Ovary (tissue), 9 donors: ENCODE measurements around the gene COL27A1. TPM values are rescaled to one million over a fixed set of nuclear protein-coding genes. Genes with fewer than 3 reads are reported as not detected.

ENCODE experiments used
- DNase-seq, 5 donors: peaks; one replicate each; pipeline ENCODE4 v3.0.0-alpha.2; 2019 to 2020
- H3K27ac ChIP-seq, 2 donors: fragments of 200-600 bp; one replicate each; pipeline versions ENCODE4 v1.5.1 to v1.8.0; 2019 to 2022
- H3K27me3 ChIP-seq: fragments of 200-600 bp; one replicate; pipeline ENCODE4 v1.8.0; 2022
- H3K36me3 ChIP-seq: fragments of 200-600 bp; sonication (generic); one replicate; pipeline ENCODE4 v1.5.1; 2019
- H3K4me1 ChIP-seq: one replicate; pipeline ENCODE4 v1.8.1; 2013; ENCODE audit warnings: mild to moderate bottlenecking, moderate library complexity; ENCODE audit not compliant: insufficient read depth
- H3K4me3 ChIP-seq: fragments of 200-600 bp; sonication (generic); one replicate; pipeline ENCODE4 v1.5.1; 2017
- H3K9me3 ChIP-seq, 2 donors: fragments of 200-600 bp in 1 of 2; sonication (generic) in 1 of 2; one replicate each; pipeline versions ENCODE4 v1.5.1 to v1.8.1; 2013 to 2019; ENCODE audit warnings: mild to moderate bottlenecking in 1 of 2, moderate library complexity in 1 of 2
- CTCF ChIP-seq, 3 donors: fragments of 450-650 bp in 2 of 3; fragments of 200-600 bp in 1 of 3; IDR thresholded peaks; one replicate each; pipeline versions ENCODE4 v1.5.1 to v1.8.0; 2016 to 2022; ENCODE audit warnings: antibody characterized with exemption in 3 of 3, mild to moderate bottlenecking in 1 of 3
- EP300 ChIP-seq: sonication (generic); formaldehyde crosslinking; IDR thresholded peaks from one replicate; pipeline ENCODE4 v1.6.1; 2017; ENCODE audit warnings: antibody characterized with exemption
- POLR2A ChIP-seq: fragments of 450-650 bp; IDR thresholded peaks from one replicate; pipeline ENCODE4 v1.6.1; 2017; ENCODE audit warnings: antibody characterized with exemption, mild to moderate bottlenecking, moderate library complexity
- WGBS, 3 donors: extraction: QIAGEN DNeasy Blood & Tissue Kit in 1 of 3; methylation state at CpG; one replicate each; pipeline versions ENCODE4 v1.1.5 to v1.1.7; 2013 to 2017; 5-methylcytosine and 5-hydroxymethylcytosine counted together
- intact Hi-C, 4 donors: fragments of 100-400 bp; cut with DNase I; formaldehyde crosslinking; loops; one replicate each; pipeline versions ENCODE4 v1.11.0 to v1.15.1; 2022 to 2023
- polyA plus RNA-seq, 2 donors: library from polyadenylated mRNA; stranded (reverse); fragments of 200-250 nt in 1 of 2; fragments of 350-450 nt in 1 of 2; fragmentation: Illumina TruSeq in 1 of 2; extraction: RNeasy Lipid Tissue Mini Kit (QIAGEN cat#74804) in 1 of 2; gene quantifications; one replicate each; pipeline ENCODE4 v1.2.3, GENCODE V29; 2013 to 2014
- total RNA-seq, 7 donors: library from RNA; depleted of rRNA in 2 of 7; stranded (reverse); fragments of >200 nt in 2 of 7; fragmentation: NEBNext Ultra II Directional in 3 of 7; extraction: Animal tissue kit (Norgen Biotek cat#: 25700) in 3 of 7; gene quantifications; one replicate each; pipeline versions ENCODE4 v1.1.0 to v1.2.4, GENCODE V29; 2016 to 2023
- donor health status: DM: no; HTN: no; CAD: no; lungs with moderate emphysema.
- donor health status: DM: no; HTN: no; CAD: no.
- donor health status: Bipolar disorder and iron deficiency.
- donor health status: DM: yes; HTN: yes; CAD: no.
- donor health status: DM: no; HTN: no; CAD: no.
- donor health status: DM: yes; HTN: yes; CAD: no.

Gene COL27A1
- total and polyA plus RNA-seq, 9 donors = 5.2 to 91.2 (median 16.8) TPM

GRCh38 chr9:114338187-114338586, 182.8 kb downstream of the COL27A1 start:
- H3K27me3 ChIP-seq = no peaks in the 10 kb centered on the region
- H3K27ac ChIP-seq = no peak overlapping the region
- no peak for TF ChIP-seq CTCF (IDR thresholded peaks at IDR 0.05)
- TF ChIP-seq EP300 = no peak
- no peak for TF ChIP-seq POLR2A
- no peak overlapping the region for H3K4me3 ChIP-seq
- DNase-seq = no peak
- WGBS, 3 donors = 93 to 97% (median 96%) methylated on average over 2 of the region's 2 CpGs
- H3K4me1 ChIP-seq = no peaks in the 10 kb centered on the region
- no peaks in the 10 kb centered on the region for H3K9me3 ChIP-seq
- H3K36me3 ChIP-seq = no peaks in the 10 kb centered on the region
- intact Hi-C loops = loop anchor here in 1 of 4 donors (5.0 kb wide), 1 partner anchor 49 kb away; the partner anchor contains the start of gene AKNA

GRCh38 chr9:114339130-114339908, 184.0 kb downstream of the COL27A1 start:
- peak in 4 of 5 donors; percentile 58 to 74 (median 62) for DNase-seq

GRCh38 chr9:114341152-114341830, 186.0 kb downstream of the COL27A1 start:
- Histone ChIP-seq H3K27me3 (no peaks in the 10 kb centered on the region), H3K4me1 (no peaks in the 10 kb centered on the region), H3K4me3 (no peak overlapping the region), H3K27ac (no peak overlapping the region), H3K36me3 (no peaks in the 10 kb centered on the region), H3K9me3 (no peaks in the 10 kb centered on the region)
- intact Hi-C loops = no loop called here
- TF ChIP-seq EP300 (no peak), POLR2A (no peak)
- DNase-seq = no peak
- WGBS, 3 donors = 82 to 85% (median 84%) methylated on average over 12 of the region's 12 CpGs

More at GRCh38 chr9:114339130-114339908, 184.0 kb downstream of the COL27A1 start:
- H3K27ac ChIP-seq = no peak overlapping the region
- WGBS, 3 donors = 80 to 82% (median 81%) methylated on average over 16 of the region's 16 CpGs
- intact Hi-C loops = loop anchor here in 1 of 4 donors (5.0 kb wide), 1 partner anchor 48 kb away; the partner anchor contains the start of gene AKNA
- no peaks in the 10 kb centered on the region for H3K36me3 ChIP-seq
- H3K9me3 ChIP-seq = no peaks in the 10 kb centered on the region
- TF ChIP-seq POLR2A (no peak), CTCF (IDR thresholded peaks at IDR 0.05) (peak; percentile 45 to 64 (median 53)), EP300 (no peak)
- no peak overlapping the region for H3K4me3 ChIP-seq
- no peaks in the 10 kb centered on the region for H3K4me1 ChIP-seq
- H3K27me3 ChIP-seq = no peaks in the 10 kb centered on the region

- TF ChIP-seq EP300 = no peak
- TF ChIP-seq CTCF (IDR thresholded peaks at IDR 0.05) = no peak
- Histone ChIP-seq H3K4me1 (no peaks in the 10 kb centered on the region), H3K9me3 (no peaks in the 10 kb centered on the region), H3K4me3 (no peak overlapping the region), H3K27ac (no peak overlapping the region), H3K27me3 (no peaks in the 10 kb centered on the region), H3K36me3 (no peaks in the 10 kb centered on the region)
- 87 to 94% (median 89%) methylated on average over 4 of the region's 4 CpGs for WGBS, 3 donors
- no peak for DNase-seq
- intact Hi-C loops = no loop called here
Measured at GRCh38 chr9:114341991-114342390, 186.7 kb downstream of the COL27A1 start.
